Liver (tissue), 9 donors: ENCODE data around the gene SLC41A1. TPM values are rescaled to one million over a fixed set of nuclear protein-coding genes. Genes with fewer than 3 reads are reported as not detected.
A peak's percentile ranks its signal among the peaks of the same experiment; 100 is the strongest.

Experiments
- DNase-seq: peaks from one replicate; pipeline ENCODE4 v3.0.0-alpha.2; 2017; ENCODE audit warnings: low spot score
- H3K27ac ChIP-seq, 2 donors: one replicate each; pipeline ENCODE4 v1.7.0; 2013; ENCODE audit warnings: inconsistent platforms in 2 of 2, low read length in 2 of 2, control low read depth in 1 of 2, low read depth in 1 of 2, mild to moderate bottlenecking in 1 of 2
- H3K27me3 ChIP-seq, 4 donors: one replicate each; pipeline versions ENCODE4 v1.6.1 to v1.7.0; 2013; ENCODE audit warnings: low read length in 3 of 4, inconsistent platforms in 1 of 4, mild to moderate bottlenecking in 1 of 4, moderate library complexity in 1 of 4; ENCODE audit not compliant: control insufficient read depth in 4 of 4, insufficient read depth in 4 of 4
- H3K36me3 ChIP-seq, 4 donors: one replicate each; pipeline versions ENCODE4 v1.6.1 to v1.7.0; 2013; ENCODE audit warnings: low read length in 3 of 4, mild to moderate bottlenecking in 3 of 4, low read depth in 1 of 4, moderate library complexity in 1 of 4; ENCODE audit not compliant: control insufficient read depth in 4 of 4, insufficient read depth in 3 of 4
- H3K4me1 ChIP-seq, 4 donors: one replicate each; pipeline versions ENCODE4 v1.6.1 to v1.7.0; 2013; ENCODE audit warnings: low read length in 3 of 4, mild to moderate bottlenecking in 3 of 4, moderate library complexity in 1 of 4; ENCODE audit not compliant: control insufficient read depth in 4 of 4, insufficient read depth in 4 of 4
- H3K4me3 ChIP-seq, 3 donors: one replicate each; pipeline versions ENCODE4 v1.6.1 to v1.7.0; 2013; ENCODE audit warnings: low read length in 3 of 3, control low read depth in 1 of 3, low read depth in 1 of 3, mild to moderate bottlenecking in 1 of 3
- H3K9ac ChIP-seq, 2 donors: one replicate each; pipeline ENCODE4 v1.7.0; 2013; ENCODE audit warnings: low read length in 2 of 2, mild to moderate bottlenecking in 2 of 2, moderate library complexity in 2 of 2, control low read depth in 1 of 2, low read depth in 1 of 2
- H3K9me3 ChIP-seq, 4 donors: one replicate each; pipeline versions ENCODE4 v1.6.1 to v1.7.0; 2013; ENCODE audit warnings: low read length in 3 of 4; ENCODE audit not compliant: control insufficient read depth in 4 of 4
- ATF3 ChIP-seq: IDR thresholded peaks from 2 replicates; pipeline ENCODE4 v1.6.1; 2016; ENCODE audit warnings: antibody characterized with exemption
- CTCF ChIP-seq: fragments of 150-350 bp; IDR thresholded peaks from 2 replicates; pipeline ENCODE4 v1.5.1; 2017; ENCODE audit warnings: improper control_type of control experiment, low read depth, low read length; ENCODE audit not compliant: missing input control
- EGR1 ChIP-seq, 2 donors: IDR thresholded peaks; 2 replicates each; pipeline ENCODE4 v1.6.1; 2016 to 2018; ENCODE audit warnings: antibody characterized with exemption in 2 of 2, low read depth in 2 of 2
- FOXA1 ChIP-seq: IDR thresholded peaks from 2 replicates; pipeline ENCODE4 v1.6.1; 2016; ENCODE audit warnings: antibody characterized with exemption
- FOXA2 ChIP-seq: IDR thresholded peaks from 2 replicates; pipeline ENCODE4 v1.6.1; 2016; ENCODE audit warnings: antibody characterized with exemption
- GABPA ChIP-seq, 2 donors: IDR thresholded peaks in 1 of 2; conservative IDR thresholded peaks in 1 of 2; 2 replicates each; pipeline ENCODE4 v1.6.1; 2016; ENCODE audit warnings: antibody characterized with exemption in 2 of 2, mild to moderate bottlenecking in 1 of 2, moderate library complexity in 1 of 2
- HNF4A ChIP-seq, 2 donors: conservative IDR thresholded peaks; 2 replicates each; pipeline ENCODE4 v1.6.1; 2016; ENCODE audit warnings: antibody characterized with exemption in 2 of 2, mild to moderate bottlenecking in 2 of 2
- HNF4G ChIP-seq: IDR thresholded peaks from 2 replicates; pipeline ENCODE4 v1.6.1; 2016; ENCODE audit warnings: antibody characterized with exemption
- JUND ChIP-seq, 2 donors: IDR thresholded peaks; 2 replicates each; pipeline ENCODE4 v1.6.1; 2016; ENCODE audit warnings: antibody characterized with exemption in 2 of 2
- MAX ChIP-seq: IDR thresholded peaks from 2 replicates; pipeline ENCODE4 v1.6.1; 2016; ENCODE audit warnings: antibody characterized with exemption
- NR2F2 ChIP-seq: IDR thresholded peaks from 2 replicates; pipeline ENCODE4 v1.6.1; 2016; ENCODE audit warnings: antibody characterized with exemption
- RAD21 ChIP-seq, 2 donors: IDR thresholded peaks; 2 replicates each; pipeline ENCODE4 v1.6.1; 2016; ENCODE audit warnings: antibody characterized with exemption in 2 of 2, mild to moderate bottlenecking in 2 of 2
- REST ChIP-seq: IDR thresholded peaks from 2 replicates; pipeline ENCODE4 v1.6.1; 2016; ENCODE audit warnings: antibody characterized with exemption, mild to moderate bottlenecking
- RXRA ChIP-seq, 2 donors: IDR thresholded peaks; 2 replicates each; pipeline ENCODE4 v1.6.1; 2017 to 2018; ENCODE audit warnings: antibody characterized with exemption in 2 of 2, mild to moderate bottlenecking in 1 of 2
- SP1 ChIP-seq: IDR thresholded peaks from 2 replicates; pipeline ENCODE4 v1.6.1; 2018; ENCODE audit warnings: antibody characterized with exemption, mild to moderate bottlenecking
- TAF1 ChIP-seq: conservative IDR thresholded peaks from 2 replicates; pipeline ENCODE4 v1.6.1; 2016; ENCODE audit warnings: antibody characterized with exemption, mild to moderate bottlenecking
- YY1 ChIP-seq: IDR thresholded peaks from 2 replicates; pipeline ENCODE4 v1.6.1; 2016; ENCODE audit warnings: antibody characterized with exemption, mild to moderate bottlenecking
- ZBTB33 ChIP-seq: IDR thresholded peaks from 2 replicates; pipeline ENCODE4 v1.6.1; 2016; ENCODE audit warnings: antibody characterized with exemption
- WGBS: extraction: QIAGEN DNeasy Blood & Tissue Kit; methylation state at CpG from one replicate; pipeline ENCODE4 v1.1.7; 2013; 5-methylcytosine and 5-hydroxymethylcytosine counted together
- polyA plus RNA-seq, 2 donors: library from polyadenylated mRNA; stranded (reverse) in 1 of 2; unstranded in 1 of 2; fragments of 200-250 nt in 1 of 2; fragments of >200 nt in 1 of 2; fragmentation: Nextera tagmentation in 1 of 2; extraction: Ambion mirVana in 1 of 2; gene quantifications; one replicate each; pipeline versions ENCODE4 v1.2.1 to v1.2.3, GENCODE V29; 2013 to 2015
- total RNA-seq, 2 donors: library from RNA; depleted of rRNA; stranded (reverse); fragments of >200 nt; gene quantifications; one replicate each; pipeline ENCODE4 v1.2.3, GENCODE V29; 2014
- donor health status: healthy.
- donor health status: healthy.
- donor health status: healthy.
- donor health status: healthy.
- donor health status: healthy.

The SLC41A1 gene
- total and polyA plus RNA-seq, 4 donors, result 2.6 to 9.1 (median 4.1) TPM

- TF ChIP-seq REST, result peak; percentile 82
Observed at GRCh38 chr1:205750138-205751035, 62.6 kb downstream of the SLC41A1 start, which contains the start of gene NUCKS1 (continued).

- WGBS, result under 1% methylated on average over 81 of the region's 81 CpGs
- H3K4me1 ChIP-seq, result peaks cover 12 to 25% (median 21%) of the 10 kb centered on the region in 4 donors
- no peaks in the 10 kb centered on the region for H3K36me3 ChIP-seq
- H3K4me3 ChIP-seq, result peak overlapping the region; percentile 87 to 99 (median 96)
- H3K9ac ChIP-seq, result peak overlapping the region; percentile 99
- no peaks in the 10 kb centered on the region for H3K9me3 ChIP-seq
- peak; percentile 91 for DNase-seq
- H3K27ac ChIP-seq, result peak overlapping the region; percentile 94 to 96
- no peaks in the 10 kb centered on the region for H3K27me3 ChIP-seq
- peak; percentile 88 for TF ChIP-seq SP1
- TF ChIP-seq CTCF, result no peak
- TF ChIP-seq RAD21 (IDR thresholded peaks at IDR 0.05), result peak in 1 of 2 donors; percentile 18
- TF ChIP-seq ATF3, result no peak
- peak; percentile 73 for TF ChIP-seq YY1
- TF ChIP-seq FOXA2, result peak; percentile 22
- peak; percentile 55 for TF ChIP-seq FOXA1
- TF ChIP-seq MAX, result no peak
- TF ChIP-seq EGR1 (IDR thresholded peaks at IDR 0.05; ENCODE audit: low read depth in 2 of 2), result peak; percentile 99
- peak; percentile 76 for TF ChIP-seq REST
- TF ChIP-seq TAF1, result no peak
- TF ChIP-seq NR2F2, result peak; percentile 4
- TF ChIP-seq HNF4A (conservative IDR thresholded peaks at IDR 0.05), result peak; percentile 36 to 57
- no peak for TF ChIP-seq ZBTB33
- TF ChIP-seq JUND (IDR thresholded peaks at IDR 0.05), result no peak
- TF ChIP-seq RXRA (IDR thresholded peaks at IDR 0.05), result peak; percentile 27 to 61
- peak; percentile 64 for TF ChIP-seq HNF4G
- no peak for TF ChIP-seq GABPA (IDR thresholded peaks at IDR 0.05 in 1 of 2, conservative IDR thresholded peaks at IDR 0.05 in 1 of 2)
Observed at GRCh38 chr1:205749234-205750137, 63.5 kb downstream of the SLC41A1 start.
